HEK293T (cell line): Measurements from ENCODE around the gene GART.
A peak's percentile ranks its signal among the peaks of the same experiment; 100 is the strongest.
"Not testable (repeated sequence)": the region's sequence is repeated elsewhere in the genome, so short reads cannot be mapped to it uniquely, and the experiment has no call there.

Experiments used
- CTCF ChIA-PET: fragments of 350-600 bp; formaldehyde crosslinking; extraction: SDS; loops from one replicate; lab custom pipeline; 2021; ENCODE audit warnings: antibody characterized with exemption, inconsistent platforms; lab: Yijun Ruan, JAX
- POLR2A ChIA-PET: fragments of 350-600 bp; formaldehyde crosslinking; extraction: SDS; loops from one replicate; lab custom pipeline; 2020; ENCODE audit warnings: antibody characterized with exemption, inconsistent platforms; lab: Yijun Ruan, JAX
- DNase-seq: peaks from one replicate; pipeline ENCODE4 v3.0.0; 2012; ENCODE audit warnings: mixed read lengths; ENCODE audit errors: extremely low spot score
- ARNT ChIP-seq: fragments of 450-650 bp; IDR thresholded peaks from 2 replicates; pipeline ENCODE4 v1.6.1; 2017; ENCODE audit warnings: mild to moderate bottlenecking
- BHLHE40 ChIP-seq: fragments of 450-650 bp; IDR thresholded peaks from 2 replicates; pipeline ENCODE4 v1.6.1; 2016; ENCODE audit warnings: mild to moderate bottlenecking, moderate library complexity, borderline replicate concordance
- CTBP1 ChIP-seq: fragments of 450-650 bp; IDR thresholded peaks from 2 replicates; pipeline ENCODE4 v1.6.1; 2016; ENCODE audit warnings: borderline replicate concordance
- ELF4 ChIP-seq: fragments of 450-650 bp; IDR thresholded peaks from 2 replicates; pipeline ENCODE4 v1.6.1; 2017; ENCODE audit warnings: antibody characterized with exemption
- FOXA1 ChIP-seq: fragments of 450-650 bp; IDR thresholded peaks from 2 replicates; pipeline ENCODE4 v1.6.1; 2016; ENCODE audit warnings: mild to moderate bottlenecking
- FOXK2 ChIP-seq: fragments of 450-650 bp; IDR thresholded peaks from 2 replicates; pipeline ENCODE4 v1.6.1; 2016; ENCODE audit warnings: mild to moderate bottlenecking
- FOXM1 ChIP-seq: fragments of 450-650 bp; IDR thresholded peaks from 2 replicates; pipeline ENCODE4 v1.6.1; 2017; ENCODE audit warnings: mild to moderate bottlenecking, borderline replicate concordance
- HDGF ChIP-seq: fragments of 450-650 bp; IDR thresholded peaks from 2 replicates; pipeline ENCODE4 v1.6.1; 2017; ENCODE audit warnings: antibody characterized with exemption, borderline replicate concordance
- L3MBTL2 ChIP-seq: fragments of 450-650 bp; conservative IDR thresholded peaks from 2 replicates; pipeline ENCODE4 v1.6.1; 2016; ENCODE audit warnings: mild to moderate bottlenecking
- LEF1 ChIP-seq: fragments of 450-650 bp; IDR thresholded peaks from 2 replicates; pipeline ENCODE4 v1.6.1; 2017; ENCODE audit warnings: mild to moderate bottlenecking, borderline replicate concordance
- NFRKB ChIP-seq: fragments of 450-650 bp; IDR thresholded peaks from 2 replicates; pipeline ENCODE4 v1.6.1; 2016; ENCODE audit warnings: mild to moderate bottlenecking, moderate library complexity
- PKNOX1 ChIP-seq: fragments of 450-650 bp; IDR thresholded peaks from 2 replicates; pipeline ENCODE4 v1.6.1; 2016
- SP1 ChIP-seq: fragments of 450-650 bp; IDR thresholded peaks from 2 replicates; pipeline ENCODE4 v1.6.1; 2017
- SUZ12 ChIP-seq: fragments of 450-650 bp; IDR thresholded peaks from 2 replicates; pipeline ENCODE4 v1.6.1; 2016; ENCODE audit warnings: mild to moderate bottlenecking
- TARDBP ChIP-seq: fragments of 450-650 bp; IDR thresholded peaks from 2 replicates; pipeline ENCODE4 v1.6.1; 2016
- ZNF384 ChIP-seq: fragments of 450-650 bp; IDR thresholded peaks from 2 replicates; pipeline ENCODE4 v1.6.1; 2016

The GART gene

GRCh38 chr21:33473344-33473743 lies 68.6 kb downstream of the GART start:
- POLR2A ChIA-PET: no interaction called here
- DNase-seq: no peak
- CTCF ChIA-PET: interaction anchor here (0.7 kb wide), 1 partner anchor 602 kb away, joined by 3 read pairs; no protein-coding TSS in a partner anchor
- TF ChIP-seq ZNF384 (peak; percentile 63; the same call in 1 of the 2 replicates), LEF1 (no peak)

GRCh38 chr21:33470701-33471100 lies 71.2 kb downstream of the GART start:
- TF ChIP-seq FOXM1: no peak
- TF ChIP-seq ZNF384: no peak
- TF ChIP-seq BHLHE40: no peak
- no peak for TF ChIP-seq ELF4
- TF ChIP-seq SUZ12: no peak
- TF ChIP-seq CTBP1: no peak
- TF ChIP-seq PKNOX1: no peak
- no peak for TF ChIP-seq TARDBP
- TF ChIP-seq FOXK2: no peak
- TF ChIP-seq LEF1: no peak
- no peak for TF ChIP-seq NFRKB
- no peak for TF ChIP-seq SP1
- no peak for TF ChIP-seq L3MBTL2
- no peak for TF ChIP-seq ARNT
- TF ChIP-seq FOXA1: no peak
- no peak for DNase-seq
- POLR2A ChIA-PET: no interaction called here
- CTCF ChIA-PET: no interaction called here

- CTCF ChIA-PET, DNase-seq, POLR2A ChIA-PET: not testable (repeated sequence)
Measured at GRCh38 chr21:33469183-33469582, 72.7 kb downstream of the GART start.

- CTCF ChIA-PET: no interaction called here
- no peak for DNase-seq
- TF ChIP-seq ARNT (no peak), LEF1 (no peak), HDGF (no peak), BHLHE40 (no peak), PKNOX1 (no peak), FOXM1 (no peak), SP1 (no peak), FOXK2 (no peak), FOXA1 (no peak), CTBP1 (no peak), NFRKB (no peak), SUZ12 (no peak), ZNF384 (no peak), ELF4 (no peak), L3MBTL2 (no peak), TARDBP (no peak)
- POLR2A ChIA-PET: interaction anchor here (0.9 kb wide), 1 partner anchor 137 kb away, joined by 3 read pairs; the partner anchor contains the start of gene IFNAR1
Measured at GRCh38 chr21:33461538-33462250, 80.2 kb downstream of the GART start.

- ChIA-PET POLR2A (no interaction called here), CTCF (no interaction called here)
- no peak for DNase-seq
- TF ChIP-seq FOXA1 (no peak), BHLHE40 (no peak), ZNF384 (no peak), LEF1 (no peak), PKNOX1 (no peak), CTBP1 (no peak), SUZ12 (no peak), SP1 (no peak), ARNT (no peak), HDGF (no peak), NFRKB (no peak), ELF4 (no peak), FOXM1 (no peak)
Measured at GRCh38 chr21:33458861-33459260, 83.1 kb downstream of the GART start.

- DNase-seq: no peak
- no peak for TF ChIP-seq ARNT
- CTCF ChIA-PET: no interaction called here
- POLR2A ChIA-PET: interaction anchor here (1.0 to 1.4 kb wide), 2 partner anchors 24 kb away, joined by 3 to 4 read pairs; partner anchors contain the start of gene TMEM50B
Measured at GRCh38 chr21:33455686-33456446, 86.1 kb downstream of the GART start.
